H9 (cell line): ENCODE measurements around the gene ATG7. TPM values are rescaled to one million over a fixed set of nuclear protein-coding genes. Genes with fewer than 3 reads are reported as not detected.

Source experiments
- DNase-seq: peaks from one replicate; pipeline ENCODE4 v3.0.0-alpha.2; 2017
- H2AFZ ChIP-seq: one replicate; pipeline ENCODE4 v1.6.1; 2013; ENCODE audit warnings: mild to moderate bottlenecking, low read length, control low read depth, moderate library complexity
- H2AK5ac ChIP-seq: 2 replicates; pipeline ENCODE4 v1.6.1; 2013; ENCODE audit warnings: low read length, control low read depth, mixed read lengths; ENCODE audit not compliant: insufficient read length
- H2BK120ac ChIP-seq: one replicate; pipeline ENCODE4 v1.6.1; 2013; ENCODE audit warnings: low read depth, mild to moderate bottlenecking, low read length, control low read depth, inconsistent platforms; ENCODE audit not compliant: poor library complexity, severe bottlenecking
- H2BK12ac ChIP-seq: 2 replicates; pipeline ENCODE4 v1.6.1; 2013; ENCODE audit warnings: low read length, control low read depth, mixed read lengths, low read depth; ENCODE audit not compliant: insufficient read length
- H2BK15ac ChIP-seq: 2 replicates; pipeline ENCODE4 v1.6.1; 2013; ENCODE audit warnings: low read depth, low read length, control low read depth
- H2BK20ac ChIP-seq: one replicate; pipeline ENCODE4 v1.6.1; 2013; ENCODE audit warnings: low read depth, mild to moderate bottlenecking, low read length, control low read depth, inconsistent platforms; ENCODE audit not compliant: poor library complexity, severe bottlenecking
- H2BK5ac ChIP-seq: 2 replicates; pipeline ENCODE4 v1.6.1; 2013; ENCODE audit warnings: low read length, control low read depth, mixed read lengths; ENCODE audit not compliant: insufficient read length
- H3K14ac ChIP-seq: 2 replicates; pipeline ENCODE4 v1.6.1; 2013; ENCODE audit warnings: low read length, control low read depth; ENCODE audit not compliant: insufficient read depth
- H3K18ac ChIP-seq: 2 replicates; pipeline ENCODE4 v1.6.1; 2013; ENCODE audit warnings: low read depth, mild to moderate bottlenecking, mixed read lengths, low read length, control low read depth; ENCODE audit not compliant: insufficient read length
- H3K23ac ChIP-seq: 2 replicates; pipeline ENCODE4 v1.6.1; 2013; ENCODE audit warnings: low read length, control low read depth, mixed read lengths, low read depth; ENCODE audit not compliant: insufficient read length
- H3K23me2 ChIP-seq: 2 replicates; pipeline ENCODE4 v1.6.1; 2013; ENCODE audit warnings: low read depth, mild to moderate bottlenecking, mixed read lengths, low read length, control low read depth; ENCODE audit not compliant: insufficient read length, poor library complexity, severe bottlenecking
- H3K27ac ChIP-seq: 2 replicates; pipeline ENCODE4 v1.5.1; 2013; ENCODE audit warnings: low read length, control low read depth, mixed read lengths, low read depth; ENCODE audit not compliant: insufficient read length
- H3K27me3 ChIP-seq: 2 replicates; pipeline ENCODE4 v1.6.1; 2013; ENCODE audit warnings: low read length, control low read depth, inconsistent platforms; ENCODE audit not compliant: insufficient read depth
- H3K4ac ChIP-seq: 2 replicates; pipeline ENCODE4 v1.6.1; 2013; ENCODE audit warnings: low read depth, mild to moderate bottlenecking, control low read depth, inconsistent platforms, low read length, moderate library complexity
- H3K4me1 ChIP-seq: 2 replicates; pipeline ENCODE4 v1.6.1; 2013; ENCODE audit warnings: low read length, control low read depth, inconsistent platforms; ENCODE audit not compliant: insufficient read depth
- H3K4me2 ChIP-seq: 2 replicates; pipeline ENCODE4 v1.6.1; 2013; ENCODE audit warnings: low read length, control low read depth, mixed read lengths; ENCODE audit not compliant: insufficient read length, insufficient read depth
- H3K56ac ChIP-seq: 2 replicates; pipeline ENCODE4 v1.6.1; 2013; ENCODE audit warnings: low read depth, mild to moderate bottlenecking, mixed read lengths, low read length, control low read depth; ENCODE audit not compliant: insufficient read length
- H3K79me1 ChIP-seq: 2 replicates; pipeline ENCODE4 v1.6.1; 2013; ENCODE audit warnings: low read depth, mild to moderate bottlenecking, moderate library complexity, low read length, control low read depth, inconsistent platforms; ENCODE audit not compliant: insufficient read depth, poor library complexity, severe bottlenecking
- H3K79me2 ChIP-seq: 2 replicates; pipeline ENCODE4 v1.6.1; 2013; ENCODE audit warnings: low read length, control low read depth, inconsistent platforms; ENCODE audit not compliant: insufficient read depth
- H3K9ac ChIP-seq: 2 replicates; pipeline ENCODE4 v1.6.1; 2013; ENCODE audit warnings: low read length, control low read depth, mixed read lengths; ENCODE audit not compliant: insufficient read length; ENCODE audit errors: extremely low read depth
- H3K9me3 ChIP-seq: one replicate; pipeline ENCODE4 v1.6.1; 2013; ENCODE audit warnings: low read depth, low read length, inconsistent platforms; ENCODE audit not compliant: control insufficient read depth
- H3T11ph ChIP-seq: one replicate; pipeline ENCODE4 v1.6.1; 2013; ENCODE audit warnings: mild to moderate bottlenecking, low read length, control low read depth, inconsistent platforms
- H4K20me1 ChIP-seq: one replicate; pipeline ENCODE4 v1.6.1; 2013; ENCODE audit not compliant: control insufficient read depth, insufficient read length, insufficient read depth
- H4K5ac ChIP-seq: 2 replicates; pipeline ENCODE4 v1.6.1; 2013; ENCODE audit warnings: low read depth, mild to moderate bottlenecking, mixed read lengths, low read length, control low read depth; ENCODE audit not compliant: insufficient read length
- H4K8ac ChIP-seq: replicated peaks from 2 replicates; pipeline ENCODE4 v1.6.1; 2013; ENCODE audit warnings: low read length, control low read depth, mixed read lengths, low read depth; ENCODE audit not compliant: insufficient read length
- H4K91ac ChIP-seq: 2 replicates; pipeline ENCODE4 v1.6.1; 2013; ENCODE audit warnings: low read depth, mild to moderate bottlenecking, moderate library complexity, mixed read lengths, low read length, control low read depth; ENCODE audit not compliant: insufficient read length
- H3K27ac Mint-ChIP-seq, 3 experiments: 2 replicates in 2 of 3; 3 replicates in 1 of 3; pipeline ENCODE4 v1.8.0; 2020 to 2021; ENCODE audit warnings: mixed read lengths in 3 of 3, mild to moderate bottlenecking in 1 of 3, moderate library complexity in 1 of 3
- H3K27me3 Mint-ChIP-seq: 2 replicates; pipeline ENCODE4 v1.8.0; 2021; ENCODE audit warnings: low read depth, mild to moderate bottlenecking, moderate library complexity, mixed read lengths
- H3K36me3 Mint-ChIP-seq, 3 experiments: 2 replicates in 2 of 3; 3 replicates in 1 of 3; pipeline ENCODE4 v1.8.0; 2020 to 2021; ENCODE audit warnings: low read depth in 3 of 3, mixed read lengths in 3 of 3; ENCODE audit not compliant: insufficient read depth in 1 of 3
- H3K4me1 Mint-ChIP-seq, 2 experiments: 2 replicates each; pipeline ENCODE4 v1.8.0; 2020; ENCODE audit warnings: mixed read lengths in 2 of 2
- H3K4me3 Mint-ChIP-seq, 2 experiments: 2 replicates in 1 of 2; 3 replicates in 1 of 2; pipeline ENCODE4 v1.8.0; 2020 to 2021; ENCODE audit warnings: mild to moderate bottlenecking in 2 of 2, mixed read lengths in 2 of 2, moderate library complexity in 1 of 2
- H3K9me3 Mint-ChIP-seq, 2 experiments: 2 replicates in 1 of 2; 3 replicates in 1 of 2; pipeline ENCODE4 v1.8.0; 2020; ENCODE audit warnings: mild to moderate bottlenecking in 2 of 2, mixed read lengths in 2 of 2, moderate library complexity in 1 of 2
- CTCF ChIP-seq: fragments of 200-600 bp; sonication (generic); conservative IDR thresholded peaks from 3 replicates; pipeline ENCODE4 v1.8.0; 2021; ENCODE audit warnings: antibody characterized with exemption, mild to moderate bottlenecking
- whole genome bisulfite sequencing: extraction: QIAGEN DNeasy Blood & Tissue Kit; methylation state at CpG from one replicate; pipeline ENCODE4 v1.1.7; 2013; ENCODE audit warnings: missing lambda C conversion rate, low lambda C conversion rate, mixed read lengths; ENCODE audit not compliant: insufficient read length; ENCODE audit errors: extremely low coverage; 5-methylcytosine and 5-hydroxymethylcytosine counted together
- total RNA-seq: library from RNA; stranded (reverse); gene quantifications from 2 replicates; pipeline ENCODE4 v1.2.1, GENCODE V29; 2021

ATG7 gene
- total RNA-seq, 1 experiment from 2014 or later, result 17.9 TPM

GRCh38 chr3:11272906-11273574 is 843 bp downstream of the ATG7 start:
- Histone ChIP-seq H3K27ac (peak overlapping the region; percentile 66), H2BK15ac (no peak overlapping the region)

More at GRCh38 chr3:11272906-11273574, 843 bp downstream of the ATG7 start:
- Histone ChIP-seq H2BK20ac (no peak overlapping the region), H3K23ac (no peak overlapping the region), H4K8ac (no peak overlapping the region), H2AFZ (no peak overlapping the region), H3K4me2 (peak overlapping the region; percentile 95), H3T11ph (no peak overlapping the region), H4K20me1 (no peaks in the 10 kb centered on the region), H3K27me3 (no peaks in the 10 kb centered on the region), H4K5ac (no peak overlapping the region), H3K79me2 (peaks cover 4% of the 10 kb centered on the region; the same call in 1 of the 2 replicates), H3K4me1 (0 out of 2 replicates have a peak, but pooled peaks cover 5% of the 10 kb centered on the region), H2BK12ac (no peak overlapping the region), H2AK5ac (no peak overlapping the region), H3K79me1 (peaks cover 4% of the 10 kb centered on the region), H2BK5ac (no peak overlapping the region), H3K9ac (peak overlapping the region; percentile 100), H2BK120ac (no peak overlapping the region), H3K56ac (no peak overlapping the region), H4K91ac (no peak overlapping the region), H3K18ac (no peak overlapping the region), H3K14ac (no peak overlapping the region), H3K9me3 (no peaks in the 10 kb centered on the region), H3K23me2 (peaks cover 13% of the 10 kb centered on the region), H3K4ac (peak overlapping the region; percentile 49; the same call in 1 of the 2 replicates)
- peaks cover 12 to 14% of the 10 kb centered on the region in 2 experiments for H3K4me1 Mint-ChIP-seq
- H3K9me3 Mint-ChIP-seq, result peaks cover 0 to 3% of the 10 kb centered on the region in 2 experiments; a peak in 3 of 5 replicates
- peak overlapping the region; percentile 24 to 100 (median 94); a peak in 6 of 7 replicates for H3K27ac Mint-ChIP-seq
- no peak for TF ChIP-seq CTCF
- peak overlapping the region; percentile 96 to 98 for H3K4me3 Mint-ChIP-seq
- H3K36me3 Mint-ChIP-seq, result peaks cover 0 to 3% (median 0%) of the 10 kb centered on the region in 3 experiments; a peak in 2 of 7 replicates
- WGBS, result no CpG with 5 or more reads among the region's 9 CpGs
- H3K27me3 Mint-ChIP-seq, result peaks cover 6% of the 10 kb centered on the region; the same call in 1 of the 2 replicates
- no peak for DNase-seq
